Measurements from ENCODE around the gene TMEM38A. TPM values are rescaled to one million over a fixed set of nuclear protein-coding genes. Genes with fewer than 3 reads are reported as not detected.
"Not testable (repeated sequence)": the region's sequence is repeated elsewhere in the genome, so short reads cannot be mapped to it uniquely, and the experiment has no call there.

TMEM38A gene
- total RNA-seq, 2 experiments from 2014 or later = 1.2 to 1.8 TPM

GRCh38 chr19:16698914-16699313, 38.0 kb downstream of the TMEM38A start:
- no peak for TF ChIP-seq CTCF (IDR thresholded peaks at IDR 0.05)
- Mint-ChIP-seq H3K9me3 (no peaks in the 10 kb centered on the region), H3K27me3 (no peaks in the 10 kb centered on the region), H3K36me3 (ENCODE audit: low read depth) (no peaks in the 10 kb centered on the region), H3K4me3 (no peak overlapping the region), H3K27ac (no peak overlapping the region), H3K4me1 (ENCODE audit: low read depth) (no peaks in the 10 kb centered on the region)
- ChIA-PET CTCF (no interaction called here), POLR2A (no interaction called here)
- intact Hi-C loops (cut with micrococcal nuclease) = no loop called here
- ATAC-seq = no peak
- DNase-seq = no peak

- ATAC-seq = no peak
- DNase-seq = no peak
- Mint-ChIP-seq H3K4me3 (no peak overlapping the region), H3K36me3 (ENCODE audit: low read depth) (no peaks in the 10 kb centered on the region), H3K27ac (no peak overlapping the region), H3K4me1 (ENCODE audit: low read depth) (no peaks in the 10 kb centered on the region), H3K9me3 (no peaks in the 10 kb centered on the region), H3K27me3 (no peaks in the 10 kb centered on the region)
- no peak for TF ChIP-seq CTCF (IDR thresholded peaks at IDR 0.05)
- POLR2A ChIA-PET = no interaction called here
- intact Hi-C loops (cut with micrococcal nuclease) = no loop called here
- CTCF ChIA-PET = interaction anchor here (0.7 to 1.0 kb wide), 2 partner anchors 13 to 23 kb away, joined by 3 read pairs; no protein-coding TSS in a partner anchor
These were observed 41.2 kb downstream of the TMEM38A start for GRCh38 chr19:16702123-16702522.

GRCh38 chr19:16703677-16704076, 42.7 kb downstream of the TMEM38A start:
- no peak overlapping the region for H3K4me3 Mint-ChIP-seq
- H3K9me3 Mint-ChIP-seq = no peaks in the 10 kb centered on the region
- intact Hi-C loops (cut with micrococcal nuclease) = no loop called here
- H3K36me3 Mint-ChIP-seq (ENCODE audit: low read depth) = no peaks in the 10 kb centered on the region
- ChIA-PET POLR2A (interaction anchor here (1.3 kb wide), 1 partner anchor 12 kb away, joined by 3 read pairs; no protein-coding TSS in a partner anchor), CTCF (interaction anchor here (1.2 kb wide), 1 partner anchor 17 kb away, joined by 4 read pairs; the partner anchor contains the start of gene NWD1)
- TF ChIP-seq CTCF (IDR thresholded peaks at IDR 0.05) = no peak
- H3K27me3 Mint-ChIP-seq = no peaks in the 10 kb centered on the region
- no peak overlapping the region for H3K27ac Mint-ChIP-seq
- H3K4me1 Mint-ChIP-seq (ENCODE audit: low read depth) = no peaks in the 10 kb centered on the region
- DNase-seq (no peak), ATAC-seq (no peak)

GRCh38 chr19:16710870-16711269, 49.9 kb downstream of the TMEM38A start:
- not testable (repeated sequence) for ATAC-seq, H3K27me3 Mint-ChIP-seq

GRCh38 chr19:16712295-16712694, 51.4 kb downstream of the TMEM38A start:
- ATAC-seq; DNase-seq; H3K4me3 Mint-ChIP-seq; H3K27me3 Mint-ChIP-seq; intact Hi-C loops (cut with micrococcal nuclease); H3K27ac Mint-ChIP-seq; CTCF ChIA-PET; H3K36me3 Mint-ChIP-seq (ENCODE audit: low read depth); H3K4me1 Mint-ChIP-seq (ENCODE audit: low read depth); H3K9me3 Mint-ChIP-seq; POLR2A ChIA-PET: not testable (repeated sequence)

More at GRCh38 chr19:16710870-16711269, 49.9 kb downstream of the TMEM38A start:
- CTCF ChIA-PET; H3K36me3 Mint-ChIP-seq (ENCODE audit: low read depth); intact Hi-C loops (cut with micrococcal nuclease); H3K27ac Mint-ChIP-seq; H3K4me3 Mint-ChIP-seq; H3K9me3 Mint-ChIP-seq; POLR2A ChIA-PET; H3K4me1 Mint-ChIP-seq (ENCODE audit: low read depth); DNase-seq: not testable (repeated sequence)
- TF ChIP-seq CTCF (IDR thresholded peaks at IDR 0.05) = peak; percentile 18
